ENCODE results near the gene HDGF.

The HDGF gene

GRCh38 chr1:156712626-156713025 is 38.8 kb downstream of the HDGF start:
- Histone ChIP-seq H3K4me1 (ENCODE audit: control insufficient read depth, insufficient read depth, low read length) (peaks cover 28% of the 10 kb centered on the region), H3K9me3 (ENCODE audit: control insufficient read depth in 2 of 2, low read length in 2 of 2) (no peaks in the 10 kb centered on the region), H3K27me3 (ENCODE audit: control insufficient read depth in 1 of 2, insufficient read depth in 2 of 2, low read length in 2 of 2) (no peaks in the 10 kb centered on the region), H3K9ac (ENCODE audit: low read length in 2 of 2) (no peak overlapping the region), H3K4me3 (ENCODE audit: low read length in 2 of 2) (no peak overlapping the region), H3K27ac (ENCODE audit: low read length) (no peak overlapping the region), H3K36me3 (ENCODE audit: control insufficient read depth in 2 of 2, insufficient read depth in 2 of 2, low read length in 2 of 2) (peaks cover 0 to 4% of the 10 kb centered on the region in 2 donors)

DNA sequence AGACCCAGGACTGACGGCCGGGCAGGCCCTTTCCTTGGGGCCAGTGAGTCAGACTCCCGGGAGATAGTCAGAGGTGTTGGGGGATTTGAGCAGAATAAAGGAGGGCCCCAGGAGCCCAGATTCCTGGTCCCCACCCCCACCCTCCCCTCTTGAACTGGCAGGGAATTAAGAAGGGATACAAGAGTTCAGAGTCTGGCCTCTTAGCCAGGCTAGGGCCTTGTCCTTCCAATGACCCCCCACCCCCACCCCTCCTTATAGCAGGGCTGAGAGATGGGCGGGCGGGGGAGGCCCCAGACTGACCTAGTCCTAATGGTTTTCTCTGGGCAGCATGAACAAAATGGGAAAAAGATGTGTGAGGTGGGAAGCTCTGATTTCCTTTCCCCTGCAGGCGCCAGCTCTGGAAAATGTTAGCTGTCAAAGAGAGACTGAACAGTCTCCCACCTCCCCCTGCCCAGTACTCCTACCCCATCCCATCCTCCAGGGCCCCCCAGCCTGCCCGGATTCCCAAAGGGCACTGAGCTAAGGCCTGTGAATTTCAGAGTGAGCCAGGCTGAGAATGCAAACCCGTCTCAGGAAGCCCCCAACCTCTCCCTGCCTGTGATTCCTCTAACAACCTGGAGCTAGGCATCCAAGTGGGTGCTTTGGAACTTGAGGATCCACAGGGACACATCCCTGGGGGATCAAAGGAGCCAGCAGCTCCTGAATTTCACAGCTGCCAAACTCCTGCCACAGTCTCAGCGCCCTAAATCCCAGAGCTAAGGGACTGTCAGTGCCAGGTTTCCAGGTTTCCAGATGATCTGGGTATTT is 40.3 kb downstream of the HDGF start:
- H3K4me3 ChIP-seq (ENCODE audit: low read length in 2 of 2) = no peak overlapping the region
- peaks cover 0 to 4% of the 10 kb centered on the region in 2 donors for H3K36me3 ChIP-seq (ENCODE audit: control insufficient read depth in 2 of 2, insufficient read depth in 2 of 2, low read length in 2 of 2)
- no peaks in the 10 kb centered on the region for H3K9me3 ChIP-seq (ENCODE audit: control insufficient read depth in 2 of 2, low read length in 2 of 2)
- H3K27me3 ChIP-seq (ENCODE audit: control insufficient read depth in 1 of 2, insufficient read depth in 2 of 2, low read length in 2 of 2) = no peaks in the 10 kb centered on the region
- no peak overlapping the region for H3K9ac ChIP-seq (ENCODE audit: low read length in 2 of 2)
- no peak overlapping the region for H3K27ac ChIP-seq (ENCODE audit: low read length)
- peaks cover 36% of the 10 kb centered on the region for H3K4me1 ChIP-seq (ENCODE audit: control insufficient read depth, insufficient read depth, low read length)

DNA sequence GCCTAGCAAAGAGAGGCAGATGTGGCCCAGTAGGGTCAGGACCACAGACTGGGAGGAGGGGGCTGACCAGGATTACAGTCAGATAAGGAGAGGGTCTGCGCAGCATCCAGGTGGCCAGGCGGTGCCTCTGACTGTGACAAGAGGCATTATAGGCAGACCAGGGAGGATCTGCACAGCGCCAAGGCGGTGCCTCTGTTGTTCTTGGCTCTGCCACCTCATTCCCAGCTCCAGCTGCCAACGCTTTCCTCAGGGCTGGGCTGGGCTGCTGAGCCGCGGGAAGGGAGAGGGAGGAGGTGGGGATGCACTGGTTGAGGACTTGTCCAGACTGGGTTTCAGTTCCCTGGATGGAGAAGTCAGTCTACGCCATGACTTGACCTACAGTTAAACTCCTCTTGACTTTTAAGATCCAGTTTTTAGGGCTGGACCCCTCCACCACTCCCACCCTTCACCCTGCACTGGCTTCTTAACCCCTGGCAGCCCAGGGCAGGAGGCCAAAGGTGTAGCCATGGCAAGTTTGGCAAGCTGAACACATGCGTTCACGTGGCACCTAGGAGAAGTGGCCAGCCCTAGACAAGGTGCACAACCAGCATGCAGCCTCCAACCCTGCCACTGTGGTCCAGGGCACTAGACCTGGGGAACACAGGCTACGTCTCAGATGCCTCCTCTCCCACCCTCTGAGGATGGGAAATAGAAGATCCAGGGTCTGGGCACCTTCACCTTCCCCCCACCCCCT is 41.6 kb downstream of the HDGF start:
- peak overlapping the region; percentile 18 for H3K27ac ChIP-seq (ENCODE audit: low read length)
- H3K9me3 ChIP-seq (ENCODE audit: control insufficient read depth in 2 of 2, low read length in 2 of 2) = no peaks in the 10 kb centered on the region
- H3K4me1 ChIP-seq (ENCODE audit: control insufficient read depth, insufficient read depth, low read length) = peaks cover 49% of the 10 kb centered on the region
- no peaks in the 10 kb centered on the region for H3K36me3 ChIP-seq (ENCODE audit: control insufficient read depth in 2 of 2, insufficient read depth in 2 of 2, low read length in 2 of 2)
- H3K4me3 ChIP-seq (ENCODE audit: low read length in 2 of 2) = peak overlapping the region in 1 of 2 donors; percentile 29
- no peaks in the 10 kb centered on the region for H3K27me3 ChIP-seq (ENCODE audit: control insufficient read depth in 1 of 2, insufficient read depth in 2 of 2, low read length in 2 of 2)
- H3K9ac ChIP-seq (ENCODE audit: low read length in 2 of 2) = no peak overlapping the region

DNA sequence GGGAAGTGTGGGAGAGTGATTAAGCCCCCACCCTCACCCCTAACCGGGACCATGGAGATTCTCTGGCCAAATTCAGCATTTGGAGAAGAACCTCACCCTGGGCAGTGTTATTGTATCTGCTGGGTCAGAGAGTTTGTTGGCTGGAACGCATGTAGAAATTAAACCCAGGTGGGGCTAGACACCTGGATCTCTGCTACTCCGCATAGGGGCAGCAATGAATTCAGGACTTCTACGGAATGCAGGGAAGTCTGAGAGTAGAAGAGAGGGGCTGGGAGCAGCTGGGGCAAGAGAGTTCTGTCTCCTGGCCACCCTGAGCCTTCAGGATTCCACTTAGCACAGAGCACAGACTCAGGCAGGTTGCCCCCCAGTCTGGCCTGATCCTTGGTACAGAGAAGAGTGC is 42.4 kb downstream of the HDGF start:
- H3K36me3 ChIP-seq (ENCODE audit: control insufficient read depth in 2 of 2, insufficient read depth in 2 of 2, low read length in 2 of 2) = no peaks in the 10 kb centered on the region
- H3K27ac ChIP-seq (ENCODE audit: low read length) = peak overlapping the region; percentile 18
- H3K4me3 ChIP-seq (ENCODE audit: low read length in 2 of 2) = no peak overlapping the region
- H3K27me3 ChIP-seq (ENCODE audit: control insufficient read depth in 1 of 2, insufficient read depth in 2 of 2, low read length in 2 of 2) = no peaks in the 10 kb centered on the region
- peaks cover 55% of the 10 kb centered on the region for H3K4me1 ChIP-seq (ENCODE audit: control insufficient read depth, insufficient read depth, low read length)
- no peaks in the 10 kb centered on the region for H3K9me3 ChIP-seq (ENCODE audit: control insufficient read depth in 2 of 2, low read length in 2 of 2)
- H3K9ac ChIP-seq (ENCODE audit: low read length in 2 of 2) = no peak overlapping the region

DNA sequence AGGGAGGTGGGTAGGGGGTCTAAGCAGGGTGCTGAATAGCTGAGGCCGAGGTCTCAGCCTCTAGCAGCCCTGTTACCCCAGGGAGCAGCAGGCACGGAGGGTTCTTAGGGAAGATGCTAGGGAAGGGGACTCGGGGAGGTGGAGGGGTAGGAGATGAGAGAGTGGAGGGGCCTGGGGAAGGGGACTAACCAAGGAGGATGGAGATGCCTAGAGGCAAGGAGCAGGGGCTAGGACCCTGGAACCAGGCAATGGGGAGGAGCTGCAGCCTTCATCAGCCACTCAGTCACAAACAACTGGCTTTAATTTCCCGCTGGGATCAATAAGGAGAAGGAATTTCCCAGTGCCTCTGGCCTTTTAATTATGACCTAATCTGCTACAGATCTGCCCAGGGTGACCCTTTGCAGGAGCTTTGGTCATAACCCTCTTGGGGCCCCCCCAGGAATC is 43.2 kb downstream of the HDGF start:
- no peak overlapping the region for H3K9ac ChIP-seq (ENCODE audit: low read length in 2 of 2)
- H3K27me3 ChIP-seq (ENCODE audit: control insufficient read depth in 1 of 2, insufficient read depth in 2 of 2, low read length in 2 of 2) = peaks cover 0 to under 1% of the 10 kb centered on the region in 2 donors
- no peak overlapping the region for H3K4me3 ChIP-seq (ENCODE audit: low read length in 2 of 2)
- H3K27ac ChIP-seq (ENCODE audit: low read length) = no peak overlapping the region
- H3K9me3 ChIP-seq (ENCODE audit: control insufficient read depth in 2 of 2, low read length in 2 of 2) = no peaks in the 10 kb centered on the region
- no peaks in the 10 kb centered on the region for H3K36me3 ChIP-seq (ENCODE audit: control insufficient read depth in 2 of 2, insufficient read depth in 2 of 2, low read length in 2 of 2)
- H3K4me1 ChIP-seq (ENCODE audit: control insufficient read depth, insufficient read depth, low read length) = peaks cover 57% of the 10 kb centered on the region

GRCh38 chr1:156707417-156708217 is 43.9 kb downstream of the HDGF start:
- Histone ChIP-seq H3K9me3 (ENCODE audit: control insufficient read depth in 2 of 2, low read length in 2 of 2) (no peaks in the 10 kb centered on the region), H3K27ac (ENCODE audit: low read length) (no peak overlapping the region), H3K4me3 (ENCODE audit: low read length in 2 of 2) (no peak overlapping the region), H3K9ac (ENCODE audit: low read length in 2 of 2) (no peak overlapping the region), H3K36me3 (ENCODE audit: control insufficient read depth in 2 of 2, insufficient read depth in 2 of 2, low read length in 2 of 2) (no peaks in the 10 kb centered on the region), H3K27me3 (ENCODE audit: control insufficient read depth in 1 of 2, insufficient read depth in 2 of 2, low read length in 2 of 2) (peaks cover 0 to 3% of the 10 kb centered on the region in 2 donors), H3K4me1 (ENCODE audit: control insufficient read depth, insufficient read depth, low read length) (peaks cover 57% of the 10 kb centered on the region)

DNA sequence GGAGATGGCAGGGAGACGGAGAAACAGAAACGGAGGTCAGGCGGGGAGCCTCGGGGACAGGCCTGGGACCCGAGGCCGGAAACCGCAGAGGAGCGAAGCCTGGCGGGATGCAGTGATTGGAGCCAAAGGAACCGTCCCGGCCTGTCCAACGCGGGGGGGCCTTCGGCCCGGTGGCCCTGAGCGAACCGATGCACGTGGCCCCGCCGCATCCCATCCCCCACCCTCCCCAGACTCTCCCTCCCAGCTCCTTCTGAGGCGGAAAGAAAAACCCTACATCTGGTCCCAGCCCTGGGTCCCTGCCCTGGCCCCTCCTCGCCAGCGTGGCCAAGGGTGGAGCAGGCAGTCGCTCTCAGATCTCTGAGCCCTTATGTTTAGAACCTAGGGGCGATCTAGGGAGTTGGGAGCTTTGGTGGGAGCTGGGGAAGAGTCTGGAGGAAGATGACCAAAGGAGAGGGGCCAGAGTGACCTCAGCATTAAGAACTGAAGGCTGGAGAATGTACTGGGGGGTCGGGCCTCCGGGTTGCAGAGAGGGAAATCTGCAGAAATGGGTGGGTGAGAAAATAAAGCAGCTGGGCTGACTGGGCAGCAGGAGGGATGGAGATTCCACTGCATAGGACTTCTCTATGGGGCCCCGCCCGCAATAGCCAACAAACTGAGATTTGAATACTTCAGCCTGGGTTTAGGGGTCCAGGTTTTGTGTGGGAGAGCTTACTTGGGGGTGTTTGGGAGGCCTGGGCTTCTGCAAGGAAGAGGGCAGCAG is 44.6 kb downstream of the HDGF start:
- peaks cover 57% of the 10 kb centered on the region for H3K4me1 ChIP-seq (ENCODE audit: control insufficient read depth, insufficient read depth, low read length)
- H3K4me3 ChIP-seq (ENCODE audit: low read length in 2 of 2) = peak overlapping the region; percentile 63 to 74
- H3K27me3 ChIP-seq (ENCODE audit: control insufficient read depth in 1 of 2, insufficient read depth in 2 of 2, low read length in 2 of 2) = peaks cover 0 to 3% of the 10 kb centered on the region in 2 donors
- peak overlapping the region; percentile 71 to 76 for H3K9ac ChIP-seq (ENCODE audit: low read length in 2 of 2)
- peak overlapping the region; percentile 67 for H3K27ac ChIP-seq (ENCODE audit: low read length)
- H3K36me3 ChIP-seq (ENCODE audit: control insufficient read depth in 2 of 2, insufficient read depth in 2 of 2, low read length in 2 of 2) = no peaks in the 10 kb centered on the region
- no peaks in the 10 kb centered on the region for H3K9me3 ChIP-seq (ENCODE audit: control insufficient read depth in 2 of 2, low read length in 2 of 2)

- Histone ChIP-seq H3K36me3 (ENCODE audit: control insufficient read depth in 2 of 2, insufficient read depth in 2 of 2, low read length in 2 of 2) (no peaks in the 10 kb centered on the region), H3K9me3 (ENCODE audit: control insufficient read depth in 2 of 2, low read length in 2 of 2) (no peaks in the 10 kb centered on the region), H3K27me3 (ENCODE audit: control insufficient read depth in 1 of 2, insufficient read depth in 2 of 2, low read length in 2 of 2) (peaks cover 0 to 9% of the 10 kb centered on the region in 2 donors), H3K9ac (ENCODE audit: low read length in 2 of 2) (peak overlapping the region; percentile 71 to 76), H3K4me1 (ENCODE audit: control insufficient read depth, insufficient read depth, low read length) (peaks cover 57% of the 10 kb centered on the region), H3K27ac (ENCODE audit: low read length) (peak overlapping the region; percentile 67), H3K4me3 (ENCODE audit: low read length in 2 of 2) (peak overlapping the region; percentile 63 to 74)
Observed at GRCh38 chr1:156705918-156706656, 45.4 kb downstream of the HDGF start.

GRCh38 chr1:156705321-156705917 is 46.1 kb downstream of the HDGF start, which contains the start of gene CRABP2:
Gene CRABP2, minus strand, starts transcription at chr1:156705583. Its CDS starts 137 bp downstream, at chr1:156705446.
- Histone ChIP-seq H3K27ac (ENCODE audit: low read length) (peak within 1 kb of the TSS; percentile 67), H3K4me3 (ENCODE audit: low read length in 2 of 2) (peak within 1 kb of the TSS; percentile 63 to 74), H3K36me3 (ENCODE audit: control insufficient read depth in 2 of 2, insufficient read depth in 2 of 2, low read length in 2 of 2) (no peaks in the 10 kb centered on the region), H3K9me3 (ENCODE audit: control insufficient read depth in 2 of 2, low read length in 2 of 2) (no peaks in the 10 kb centered on the region), H3K4me1 (ENCODE audit: control insufficient read depth, insufficient read depth, low read length) (peaks cover 52% of the 10 kb centered on the region), H3K27me3 (ENCODE audit: control insufficient read depth in 1 of 2, insufficient read depth in 2 of 2, low read length in 2 of 2) (peaks cover 0 to 12% of the 10 kb centered on the region in 2 donors), H3K9ac (ENCODE audit: low read length in 2 of 2) (peak within 1 kb of the TSS; percentile 71 to 76)
